H1 (cell line): ENCODE results near the gene LTF. TPM values are rescaled to one million over a fixed set of nuclear protein-coding genes. Genes with fewer than 3 reads are reported as not detected.

ENCODE experiments used
- CTCF ChIA-PET: fragments of 300-600 bp; sonication (Branson Sonifier 250); formaldehyde crosslinking; loops from one replicate; lab custom pipeline; 2021; ENCODE audit not compliant: partially characterized antibody; lab: Charles Lee
- POLR2A ChIA-PET: fragments of 300-600 bp; sonication (Branson Sonifier 250); formaldehyde crosslinking; loops from one replicate; lab custom pipeline; 2021; ENCODE audit warnings: inconsistent platforms; ENCODE audit not compliant: partially characterized antibody; lab: Charles Lee
- DNase-seq, 2 experiments: peaks; one replicate each; pipeline versions ENCODE4 v3.0.0 to v3.0.0-alpha.2; 2010 to 2022; ENCODE audit warnings: low spot score in 2 of 2, low read depth in 1 of 2, mixed read lengths in 1 of 2
- FAIRE-seq: peaks from 2 replicates; lab custom pipeline; 2011; peaks lifted over from hg19 to GRCh38; lab: Jason Lieb, UNC
- H2AFZ ChIP-seq: 2 replicates; pipeline ENCODE4 v1.8.1; 2012; ENCODE audit warnings: low read length, inconsistent platforms
- H2AK5ac ChIP-seq: 2 replicates; pipeline ENCODE4 v1.6.1; 2013; ENCODE audit warnings: low read depth, low read length
- H2BK120ac ChIP-seq: replicated peaks from 2 replicates; pipeline ENCODE3; 2013; ENCODE audit warnings: low read depth, low read length, inconsistent platforms
- H2BK12ac ChIP-seq: 2 replicates; pipeline ENCODE4 v1.6.1; 2013; ENCODE audit warnings: low read depth, low read length
- H2BK15ac ChIP-seq: 2 replicates; pipeline ENCODE4 v1.6.1; 2013; ENCODE audit warnings: low read length
- H2BK20ac ChIP-seq: 2 replicates; pipeline ENCODE4 v1.6.1; 2013; ENCODE audit warnings: low read length
- H2BK5ac ChIP-seq: 2 replicates; pipeline ENCODE4 v1.6.1; 2013; ENCODE audit warnings: low read depth, low read length
- H3K14ac ChIP-seq: 2 replicates; pipeline ENCODE4 v1.6.1; 2013; ENCODE audit warnings: inconsistent platforms; ENCODE audit not compliant: insufficient read length
- H3K18ac ChIP-seq: 2 replicates; pipeline ENCODE4 v1.6.1; 2013; ENCODE audit warnings: low read length; ENCODE audit errors: extremely low read depth
- H3K23ac ChIP-seq: 2 replicates; pipeline ENCODE4 v1.6.1; 2013; ENCODE audit warnings: inconsistent platforms; ENCODE audit not compliant: insufficient read length
- H3K23me2 ChIP-seq: 2 replicates; pipeline ENCODE4 v1.6.1; 2013; ENCODE audit warnings: low read depth, low read length
- H3K27ac ChIP-seq: 2 replicates; pipeline ENCODE4 v1.6.1; 2011; ENCODE audit warnings: low read depth, low read length, inconsistent platforms
- H3K27me3 ChIP-seq, 4 experiments: replicated peaks in 1 of 4; 1 replicate in 1 of 4; 2 replicates in 3 of 4; pipeline versions ENCODE4 v1.6.1 to v1.8.1; 2011 to 2013; ENCODE audit warnings: low read length in 3 of 4, mild to moderate bottlenecking in 3 of 4, inconsistent platforms in 2 of 4, mixed read lengths in 2 of 4, moderate library complexity in 1 of 4; ENCODE audit not compliant: control insufficient read depth in 3 of 4, insufficient read depth in 3 of 4; ENCODE audit errors: extremely low read depth in 1 of 4
- H3K36me3 ChIP-seq, 4 experiments: 2 replicates each; pipeline versions ENCODE4 v1.6.1 to v1.8.1; 2011 to 2013; ENCODE audit warnings: mild to moderate bottlenecking in 4 of 4, low read length in 3 of 4, moderate library complexity in 2 of 4, control low read depth in 1 of 4, inconsistent platforms in 1 of 4; ENCODE audit not compliant: insufficient read depth in 4 of 4, control insufficient read depth in 2 of 4
- H3K4ac ChIP-seq: replicated peaks from 2 replicates; pipeline ENCODE3; 2013; ENCODE audit warnings: low read length, low read depth, mixed read lengths, inconsistent platforms; ENCODE audit not compliant: insufficient read length
- H3K4me1 ChIP-seq, 4 experiments: replicated peaks in 1 of 4; 1 replicate in 1 of 4; 2 replicates in 3 of 4; pipeline versions ENCODE4 v1.6.1 to v1.8.1; 2011 to 2013; ENCODE audit warnings: low read length in 3 of 4, inconsistent platforms in 2 of 4, mixed read lengths in 1 of 4; ENCODE audit not compliant: insufficient read depth in 4 of 4, control insufficient read depth in 3 of 4
- H3K4me2 ChIP-seq, 2 experiments: 2 replicates each; pipeline versions ENCODE4 v1.6.1 to v1.8.1; 2011 to 2013; ENCODE audit warnings: low read depth in 2 of 2, low read length in 2 of 2, control low read depth in 1 of 2, inconsistent platforms in 1 of 2, mild to moderate bottlenecking in 1 of 2; ENCODE audit not compliant: insufficient read depth in 1 of 2
- H3K4me3 ChIP-seq, 4 experiments: fragments of 200-600, 300-600 bp in 1 of 4; sonication (generic), shearing (Covaris generic), sonication (Bioruptor Twin) in 1 of 4; 2 replicates each; pipeline versions ENCODE4 v1.5.1 to v1.8.1; 2011 to 2016; ENCODE audit warnings: low read length in 4 of 4, low read depth in 3 of 4, control low read depth in 2 of 4, inconsistent platforms in 2 of 4, mild to moderate bottlenecking in 2 of 4, mixed read lengths in 1 of 4, moderate library complexity in 1 of 4; ENCODE audit not compliant: insufficient read depth in 2 of 4; ENCODE audit errors: extremely low read depth in 1 of 4
- H3K56ac ChIP-seq: replicated peaks from 2 replicates; pipeline ENCODE3; 2013; ENCODE audit warnings: low read depth, mild to moderate bottlenecking, mixed read lengths, low read length, inconsistent platforms; ENCODE audit not compliant: insufficient read length
- H3K79me1 ChIP-seq: 2 replicates; pipeline ENCODE4 v1.6.1; 2013; ENCODE audit warnings: low read depth, low read length, control low read depth
- H3K79me2 ChIP-seq, 2 experiments: 2 replicates each; pipeline versions ENCODE4 v1.6.1 to v1.8.1; 2012 to 2013; ENCODE audit warnings: low read length in 2 of 2, mild to moderate bottlenecking in 2 of 2, inconsistent platforms in 1 of 2; ENCODE audit not compliant: insufficient read depth in 2 of 2, control insufficient read depth in 1 of 2
- H3K9ac ChIP-seq, 4 experiments: replicated peaks in 1 of 4; 1 replicate in 1 of 4; 2 replicates in 3 of 4; pipeline versions ENCODE4 v1.6.1 to v1.8.1; 2011 to 2013; ENCODE audit warnings: low read depth in 3 of 4, low read length in 3 of 4, control low read depth in 2 of 4, mild to moderate bottlenecking in 2 of 4, moderate library complexity in 2 of 4, inconsistent platforms in 1 of 4; ENCODE audit errors: extremely low read depth in 1 of 4
- H3K9me3 ChIP-seq, 2 experiments: 2 replicates each; pipeline versions ENCODE4 v1.6.1 to v1.8.1; 2012 to 2013; ENCODE audit warnings: mild to moderate bottlenecking in 2 of 2, moderate library complexity in 2 of 2, control low read depth in 1 of 2, inconsistent platforms in 1 of 2, low read depth in 1 of 2, low read length in 1 of 2, mixed read lengths in 1 of 2; ENCODE audit not compliant: insufficient read depth in 2 of 2
- H4K20me1 ChIP-seq, 2 experiments: replicated peaks in 1 of 2; 2 replicates each; pipeline versions ENCODE3 to v1.8.1; 2011 to 2013; ENCODE audit warnings: inconsistent platforms in 2 of 2, low read length in 2 of 2, mild to moderate bottlenecking in 1 of 2; ENCODE audit not compliant: insufficient read depth in 2 of 2, control insufficient read depth in 1 of 2
- H4K5ac ChIP-seq: 2 replicates; pipeline ENCODE4 v1.6.1; 2013; ENCODE audit warnings: low read length, low read depth, mixed read lengths, inconsistent platforms; ENCODE audit not compliant: insufficient read length
- H4K8ac ChIP-seq: 2 replicates; pipeline ENCODE4 v1.8.0; 2013; ENCODE audit warnings: mild to moderate bottlenecking, moderate library complexity, low read length, inconsistent platforms; ENCODE audit not compliant: insufficient read depth; ENCODE audit errors: extremely low read depth
- H4K91ac ChIP-seq: replicated peaks from 2 replicates; pipeline ENCODE3; 2013; ENCODE audit warnings: low read length, mixed read lengths, inconsistent platforms; ENCODE audit not compliant: insufficient read length
- POLR2A ChIP-seq, 2 experiments: IDR thresholded peaks; 1 replicate in 1 of 2; 2 replicates in 1 of 2; pipeline ENCODE4 v1.6.1; 2011; ENCODE audit warnings: low read depth in 2 of 2, low read length in 2 of 2, mild to moderate bottlenecking in 2 of 2; ENCODE audit errors: control extremely low read depth in 1 of 2
- SIN3A ChIP-seq, 2 experiments: IDR thresholded peaks in 1 of 2; conservative IDR thresholded peaks in 1 of 2; 2 replicates each; pipeline ENCODE4 v1.6.1; 2011 to 2012; ENCODE audit warnings: low read length in 2 of 2, improper control_type of control experiment in 1 of 2, low read depth in 1 of 2, mild to moderate bottlenecking in 1 of 2
- WGBS, 2 experiments: shearing (Covaris generic) in 1 of 2; methylation state at CpG; one replicate each; pipeline versions ENCODE4 v1.1.6 to v1.1.7; 2013 to 2015; ENCODE audit warnings: low lambda C conversion rate in 2 of 2, mixed read lengths in 2 of 2, inconsistent platforms in 1 of 2, low coverage in 1 of 2, missing lambda C conversion rate in 1 of 2; ENCODE audit not compliant: insufficient replicate concordance in 2 of 2, insufficient coverage in 1 of 2, insufficient read length in 1 of 2; ENCODE audit errors: extremely low coverage in 1 of 2, missing lambda C conversion rate in 1 of 2; 5-methylcytosine and 5-hydroxymethylcytosine counted together
- polyA plus RNA-seq, 7 experiments: library from polyadenylated mRNA; depleted of rRNA in 3 of 7; stranded (reverse) in 5 of 7; unstranded in 2 of 7; fragments of >200 nt in 5 of 7; fragments of 200-250 nt in 2 of 7; gene quantifications; 1 replicate in 5 of 7; 2 replicates in 1 of 7; 4 replicates in 1 of 7; pipeline versions ENCODE4 v1.2.1 to v1.2.3, GENCODE V29; 2011 to 2013; ENCODE audit warnings: missing spikeins in 2 of 7, mixed read lengths in 2 of 7
- total RNA-seq: library from RNA; stranded (reverse); fragmentation: NEBNext Ultra II Directional; extraction: Animal tissue kit (Norgen Biotek cat#: 25700); gene quantifications from 2 replicates; pipeline ENCODE4 v1.2.1, GENCODE V29; 2021
- TF ChIP-seq, protein P1 (sequence below): IDR thresholded peaks from 2 replicates; pipeline ENCODE4 v1.6.1; 2011; ENCODE audit warnings: low read depth, mild to moderate bottlenecking, low read length; ENCODE audit not compliant: insufficient read depth

LTF gene
- total and polyA plus RNA-seq, 2 of the 8 experiments (the other 6 are each of a cell fraction or from before 2014, with no cell fraction given): 0.23 to 0.99 TPM

DNA sequence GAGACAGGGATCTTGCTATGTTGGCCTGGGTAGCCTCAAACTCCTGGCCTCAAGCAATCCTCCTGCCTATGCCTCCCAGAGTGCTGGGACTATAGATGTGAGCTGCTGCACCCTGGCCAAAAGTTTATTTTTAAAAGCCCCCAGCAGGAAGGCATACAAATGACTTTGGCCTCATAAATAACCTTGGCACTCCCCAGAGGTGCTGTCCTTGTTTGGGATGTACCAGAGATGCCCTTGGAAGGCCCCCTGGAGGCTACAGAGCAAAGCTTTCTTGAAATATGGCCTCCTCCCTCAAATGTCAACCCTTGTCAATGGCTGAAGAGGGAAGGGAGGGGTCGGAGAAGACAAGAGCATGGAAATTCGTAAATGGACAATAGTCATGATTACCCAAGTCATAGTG is 19.1 kb upstream of the LTF start:
- Histone ChIP-seq H3K14ac (no peak overlapping the region), H3K27me3 (no peaks in the 10 kb centered on the region), H3K56ac (no peak overlapping the region), H2BK12ac (no peak overlapping the region), H4K8ac (no peak overlapping the region), H2AK5ac (no peak overlapping the region), H2BK15ac (no peak overlapping the region), H3K4me3 (no peak overlapping the region), H2AFZ (no peak overlapping the region), H4K5ac (no peak overlapping the region), H3K4me2 (no peak overlapping the region), H4K20me1 (no peaks in the 10 kb centered on the region), H3K23ac (no peak overlapping the region), H3K27ac (no peak overlapping the region), H2BK5ac (no peak overlapping the region), H3K18ac (no peak overlapping the region), H3K79me2 (no peaks in the 10 kb centered on the region), H3K9me3 (no peaks in the 10 kb centered on the region), H3K36me3 (no peaks in the 10 kb centered on the region), H2BK120ac (no peak overlapping the region), H3K4me1 (peaks cover 0 to under 1% (median under 1%) of the 10 kb centered on the region in 4 experiments; a peak in 2 of 7 replicates), H3K79me1 (no peaks in the 10 kb centered on the region), H4K91ac (no peak overlapping the region), H3K23me2 (no peaks in the 10 kb centered on the region), H3K9ac (no peak overlapping the region), H3K4ac (no peak overlapping the region), H2BK20ac (no peak overlapping the region)
- DNase-seq (no peak), FAIRE-seq (no peak)
- TF ChIP-seq, protein P1, sequence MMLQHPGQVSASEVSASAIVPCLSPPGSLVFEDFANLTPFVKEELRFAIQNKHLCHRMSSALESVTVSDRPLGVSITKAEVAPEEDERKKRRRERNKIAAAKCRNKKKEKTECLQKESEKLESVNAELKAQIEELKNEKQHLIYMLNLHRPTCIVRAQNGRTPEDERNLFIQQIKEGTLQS: no peak
- TF ChIP-seq POLR2A (IDR thresholded peaks at IDR 0.05; ENCODE audit: control extremely low read depth in 1 of 2, low read depth in 2 of 2, low read length in 2 of 2): no peak
- no peak for TF ChIP-seq SIN3A (conservative IDR thresholded peaks at IDR 0.05 in 1 of 2, IDR thresholded peaks at IDR 0.05 in 1 of 2; ENCODE audit: low read depth in 1 of 2, low read length in 2 of 2)
- ChIA-PET CTCF (interaction anchor here (0.6 to 3.0 kb wide), 11 partner anchors 10 to 364 kb away, joined by 3 to 10 read pairs (median 4); no protein-coding TSS in a partner anchor), POLR2A (interaction anchor here (0.8 to 1.6 kb wide), 3 partner anchors 81 to 103 kb away, joined by 4 to 6 read pairs (median 4); no protein-coding TSS in a partner anchor)
- 90% methylated on average over 2 of the region's 2 CpGs; no CpG with 5 or more reads in 1 of the 2 experiments for WGBS, 2 experiments
